Neuron (in vitro differentiated cells): ENCODE results near the gene SPECC1.
"Not testable (repeated sequence)": the region's sequence is repeated elsewhere in the genome, so short reads cannot be mapped to it uniquely, and the experiment has no call there.

ENCODE experiments used
- H2AFZ ChIP-seq: one replicate; pipeline ENCODE4 v1.6.1; 2013; ENCODE audit warnings: low read depth, mild to moderate bottlenecking, inconsistent platforms, low read length, moderate library complexity
- H3K27me3 ChIP-seq: one replicate; pipeline ENCODE4 v1.6.1; 2013; ENCODE audit warnings: low read length; ENCODE audit not compliant: insufficient read depth
- H3K36me3 ChIP-seq: one replicate; pipeline ENCODE4 v1.6.1; 2013; ENCODE audit warnings: low read length; ENCODE audit not compliant: insufficient read depth
- H3K4me1 ChIP-seq: one replicate; pipeline ENCODE4 v1.6.1; 2013; ENCODE audit warnings: low read length; ENCODE audit not compliant: insufficient read depth
- H3K4me3 ChIP-seq: 2 replicates; pipeline ENCODE4 v1.5.1; 2013; ENCODE audit warnings: mild to moderate bottlenecking, low read length, moderate library complexity
- H3K9me3 ChIP-seq: one replicate; pipeline ENCODE4 v1.6.1; 2013; ENCODE audit warnings: low read length

Gene SPECC1

DNA sequence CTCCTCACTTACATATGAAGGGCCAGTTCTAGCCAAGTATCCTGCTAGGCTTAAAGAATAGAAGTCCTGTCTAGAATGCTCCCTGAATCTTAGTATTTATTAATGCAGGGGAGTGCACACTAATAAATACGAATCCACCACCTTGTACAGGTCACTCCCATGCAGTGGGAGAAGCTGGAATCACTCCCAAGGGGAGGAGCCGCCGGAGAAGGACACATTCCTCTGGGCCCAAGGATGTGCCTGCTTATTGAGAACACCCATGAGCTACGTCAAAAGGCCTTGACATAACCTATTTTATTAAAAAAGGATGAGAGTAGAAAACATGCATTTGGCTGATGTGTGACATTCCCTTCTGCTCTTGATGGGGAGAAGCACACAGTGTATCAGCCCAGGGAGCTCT, 223.5 kb downstream of the SPECC1 start:
- H3K36me3 ChIP-seq = peaks cover 49% of the 10 kb centered on the region
- H3K9me3 ChIP-seq = no peaks in the 10 kb centered on the region
- H2AFZ ChIP-seq = no peak overlapping the region

DNA sequence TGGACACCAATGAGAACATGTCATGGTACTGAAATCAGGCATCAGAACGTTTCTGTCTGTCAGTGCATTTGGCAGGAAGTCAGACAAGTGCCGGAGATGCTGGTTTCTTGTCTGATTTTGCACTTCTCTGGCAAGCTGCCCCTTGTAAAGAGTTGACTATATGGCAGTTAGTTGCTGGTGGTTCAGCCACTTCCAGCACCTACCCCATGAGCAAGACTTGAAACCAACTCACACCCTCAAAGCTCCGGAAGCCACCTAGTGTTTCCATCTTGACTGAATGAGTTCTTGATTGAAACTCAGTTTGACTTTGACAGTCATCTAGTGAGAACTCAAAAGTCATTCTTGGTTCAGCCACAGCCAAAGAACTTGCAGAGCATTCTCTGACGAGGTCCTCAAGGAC, 225.1 kb downstream of the SPECC1 start:
- Histone ChIP-seq H2AFZ (no peak overlapping the region), H3K4me3 (no peak overlapping the region), H3K9me3 (no peaks in the 10 kb centered on the region), H3K4me1 (no peaks in the 10 kb centered on the region), H3K27me3 (no peaks in the 10 kb centered on the region), H3K36me3 (peaks cover 42% of the 10 kb centered on the region)

More for the DNA sequence above, 223.5 kb downstream of the SPECC1 start:
- Histone ChIP-seq H3K27me3 (no peaks in the 10 kb centered on the region), H3K4me3 (no peak overlapping the region), H3K4me1 (no peaks in the 10 kb centered on the region)

DNA sequence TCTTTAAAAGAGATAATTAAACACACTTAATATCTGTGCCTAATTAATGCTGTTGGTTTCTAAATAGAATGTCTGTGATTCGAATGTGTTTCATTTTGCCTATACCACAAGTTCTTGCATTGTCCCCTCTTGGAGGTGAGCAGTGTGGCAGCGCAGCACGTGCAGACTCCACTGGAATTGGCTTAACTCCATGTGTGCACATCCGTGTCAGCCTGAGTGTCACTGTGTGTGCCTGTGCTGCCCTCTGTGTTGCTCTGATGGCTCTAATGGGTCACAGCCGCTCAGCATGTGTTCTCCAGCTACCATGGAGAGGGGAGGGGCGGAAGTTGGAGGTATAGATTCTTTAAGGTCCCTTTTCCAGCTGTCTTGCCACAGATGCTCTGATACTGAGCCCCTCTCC, 226.6 kb downstream of the SPECC1 start:
- Histone ChIP-seq H3K9me3 (no peaks in the 10 kb centered on the region), H3K4me1 (no peaks in the 10 kb centered on the region), H3K36me3 (peaks cover 36% of the 10 kb centered on the region), H3K4me3 (no peak overlapping the region), H2AFZ (no peak overlapping the region), H3K27me3 (no peaks in the 10 kb centered on the region)

DNA sequence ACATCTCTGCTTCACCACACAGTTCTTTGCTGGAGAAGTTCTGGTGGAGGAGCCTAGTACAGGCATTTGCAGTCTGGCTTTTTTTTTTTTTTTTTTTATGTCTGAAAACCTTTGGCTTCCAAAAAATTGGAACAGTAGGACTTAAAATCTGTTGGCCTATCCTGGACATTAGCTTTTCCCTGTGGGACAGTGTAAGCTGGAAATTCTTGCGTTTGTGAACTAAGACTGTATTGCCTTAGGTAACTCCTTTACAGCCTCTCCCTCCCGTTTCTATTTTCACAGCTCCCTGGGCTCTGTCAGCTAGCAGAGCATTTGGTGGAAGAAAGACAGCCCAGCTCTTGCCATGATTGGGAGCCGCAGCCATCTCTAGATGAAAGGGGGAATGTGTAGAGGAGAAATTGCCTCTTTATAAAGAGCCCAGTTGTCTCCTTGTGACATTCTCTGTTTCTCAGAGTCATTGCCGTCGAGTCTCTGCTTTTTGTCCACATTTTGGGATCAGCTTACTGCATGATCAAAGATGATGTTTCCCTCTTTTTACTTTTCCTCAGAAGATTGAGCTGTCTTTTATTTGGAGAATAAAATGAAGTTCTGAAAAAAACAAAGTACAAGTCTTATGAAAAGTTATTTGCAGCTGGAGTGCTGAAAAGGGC, 227.5 kb downstream of the SPECC1 start:
- H3K9me3 ChIP-seq = no peaks in the 10 kb centered on the region
- H2AFZ ChIP-seq = no peak overlapping the region
- H3K4me3 ChIP-seq = no peak overlapping the region
- H3K27me3 ChIP-seq = no peaks in the 10 kb centered on the region
- no peaks in the 10 kb centered on the region for H3K4me1 ChIP-seq
- peaks cover 32% of the 10 kb centered on the region for H3K36me3 ChIP-seq

DNA sequence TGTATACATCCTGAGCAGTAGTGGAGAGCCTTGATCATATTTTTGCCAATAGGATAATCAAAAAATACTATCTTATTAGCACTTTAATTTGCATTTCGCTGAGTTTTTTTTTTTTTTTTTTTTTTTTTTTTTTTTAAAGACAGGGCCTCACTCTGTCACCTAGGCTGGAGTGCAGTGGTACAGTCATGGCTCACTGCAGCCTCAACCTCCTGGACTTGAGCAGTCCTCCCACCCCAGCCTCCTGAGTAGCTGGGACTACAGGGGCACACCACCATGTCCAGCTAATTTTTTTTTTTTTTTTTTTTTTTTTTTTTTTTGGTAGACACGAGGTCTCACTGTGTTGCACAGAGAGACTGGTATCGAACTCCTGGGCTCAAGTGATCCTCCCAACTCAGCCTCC, 230.6 kb downstream of the SPECC1 start:
- not testable (repeated sequence) for H2AFZ ChIP-seq, H3K4me1 ChIP-seq, H3K4me3 ChIP-seq, H3K9me3 ChIP-seq, H3K27me3 ChIP-seq
- H3K36me3 ChIP-seq = peaks cover 11% of the 10 kb centered on the region

DNA sequence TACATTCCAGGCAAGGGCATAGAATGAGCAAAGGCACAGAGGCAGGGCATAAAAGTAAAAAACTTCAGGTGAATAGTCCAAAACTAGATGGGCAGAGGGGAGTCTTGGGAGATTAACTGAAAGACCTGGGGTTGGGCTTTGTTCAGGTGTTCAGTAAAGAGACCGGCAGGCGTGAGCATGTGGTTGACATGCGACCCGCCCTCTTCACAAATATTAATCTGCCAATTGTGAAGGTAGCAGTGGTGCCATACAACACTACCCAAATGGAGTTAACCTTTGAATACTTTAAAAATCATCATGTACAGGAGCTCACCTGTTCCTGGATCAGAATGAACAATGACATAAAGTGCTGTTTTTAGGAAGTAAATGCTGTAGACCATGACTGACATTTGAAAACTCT, 232.7 kb downstream of the SPECC1 start:
- Histone ChIP-seq H3K36me3 (peaks cover 20% of the 10 kb centered on the region), H3K4me3 (no peak overlapping the region), H3K9me3 (no peaks in the 10 kb centered on the region), H2AFZ (no peak overlapping the region), H3K27me3 (no peaks in the 10 kb centered on the region), H3K4me1 (no peaks in the 10 kb centered on the region)

DNA sequence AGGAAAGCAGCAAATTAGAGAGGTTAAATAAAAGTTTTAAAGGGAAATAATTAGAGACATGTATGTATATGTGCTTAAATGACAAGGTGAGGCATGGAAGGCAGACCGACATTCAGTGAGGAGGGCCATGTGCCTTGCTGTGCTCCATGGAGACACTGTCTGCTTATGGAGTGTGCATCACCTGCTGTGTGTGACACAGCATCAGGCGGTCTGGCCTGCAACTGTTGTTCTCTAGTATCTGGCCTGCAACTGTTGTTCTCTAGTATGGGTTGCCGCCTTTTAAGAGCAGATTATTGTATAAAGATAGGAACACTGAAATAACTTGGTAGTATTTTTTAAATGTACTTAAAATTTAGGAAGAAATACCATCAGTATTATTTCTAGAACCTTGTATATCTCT, 233.1 kb downstream of the SPECC1 start:
- Histone ChIP-seq H2AFZ (no peak overlapping the region), H3K4me1 (no peaks in the 10 kb centered on the region), H3K9me3 (no peaks in the 10 kb centered on the region), H3K4me3 (no peak overlapping the region), H3K36me3 (peaks cover 24% of the 10 kb centered on the region), H3K27me3 (no peaks in the 10 kb centered on the region)

DNA sequence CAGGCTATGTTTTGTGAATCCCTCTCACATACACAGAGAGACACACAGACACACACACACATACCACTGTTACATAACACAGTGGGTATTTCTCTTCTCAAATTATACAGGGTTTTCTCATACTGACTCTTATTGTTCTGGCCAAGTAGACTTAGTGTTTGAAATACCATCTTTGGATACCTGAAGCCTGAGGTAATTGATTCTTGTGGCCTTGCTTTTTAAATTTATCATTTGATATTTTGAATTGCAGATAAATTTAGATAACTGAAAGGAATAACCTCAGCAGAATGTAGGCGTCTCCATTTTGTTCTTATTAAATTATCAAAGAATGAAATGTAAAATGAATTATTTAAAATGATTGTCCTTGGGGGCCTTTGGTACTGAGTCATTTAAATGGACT, 234.4 kb downstream of the SPECC1 start:
- H3K4me3 ChIP-seq = no peak overlapping the region
- peaks cover 33% of the 10 kb centered on the region for H3K36me3 ChIP-seq
- no peaks in the 10 kb centered on the region for H3K4me1 ChIP-seq
- no peak overlapping the region for H2AFZ ChIP-seq
- peaks cover 6% of the 10 kb centered on the region for H3K9me3 ChIP-seq
- no peaks in the 10 kb centered on the region for H3K27me3 ChIP-seq

DNA sequence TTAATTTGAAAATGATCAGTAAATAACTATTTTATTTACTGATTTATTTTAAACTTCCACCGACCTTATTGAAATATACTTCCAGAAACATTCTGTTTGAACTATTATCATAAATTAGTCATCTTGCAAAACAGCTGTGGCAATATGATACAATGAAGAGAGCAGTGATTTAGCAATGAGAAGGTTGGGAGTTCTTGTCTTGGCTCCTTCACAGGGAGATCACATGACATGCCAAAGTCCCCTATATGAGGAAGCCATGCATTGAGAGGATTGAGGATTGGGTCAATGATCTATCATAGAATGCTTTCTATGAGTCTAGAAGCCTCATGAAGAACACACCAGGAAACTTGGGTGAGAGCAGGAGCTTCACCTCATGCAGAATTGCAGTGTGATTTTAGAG, 235.5 kb downstream of the SPECC1 start:
- Histone ChIP-seq H3K9me3 (peaks cover 6% of the 10 kb centered on the region), H3K36me3 (peaks cover 37% of the 10 kb centered on the region), H2AFZ (no peak overlapping the region), H3K27me3 (no peaks in the 10 kb centered on the region), H3K4me1 (no peaks in the 10 kb centered on the region), H3K4me3 (no peak overlapping the region)

DNA sequence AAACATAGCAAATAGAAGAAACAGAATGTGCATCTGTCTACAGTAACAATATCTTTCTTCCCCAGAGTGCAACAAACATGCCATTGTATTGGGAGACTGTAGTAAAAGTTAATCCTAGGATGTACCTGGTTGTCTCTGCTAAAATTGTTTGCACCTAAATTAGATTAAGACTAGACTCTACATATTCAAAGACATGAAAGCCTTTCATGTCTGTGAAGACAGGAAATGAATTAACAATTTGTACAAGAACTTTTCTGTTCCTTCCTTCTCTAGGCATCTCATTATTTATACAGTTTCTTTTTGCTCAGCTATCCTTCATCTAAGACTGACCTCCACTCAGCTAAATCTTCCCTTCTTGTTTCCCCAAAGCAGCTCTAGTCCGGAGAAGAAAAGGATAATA, 237.5 kb downstream of the SPECC1 start:
- Histone ChIP-seq H2AFZ (no peak overlapping the region), H3K27me3 (no peaks in the 10 kb centered on the region), H3K9me3 (peaks cover 6% of the 10 kb centered on the region), H3K4me3 (no peak overlapping the region), H3K4me1 (no peaks in the 10 kb centered on the region), H3K36me3 (peaks cover 49% of the 10 kb centered on the region)

DNA sequence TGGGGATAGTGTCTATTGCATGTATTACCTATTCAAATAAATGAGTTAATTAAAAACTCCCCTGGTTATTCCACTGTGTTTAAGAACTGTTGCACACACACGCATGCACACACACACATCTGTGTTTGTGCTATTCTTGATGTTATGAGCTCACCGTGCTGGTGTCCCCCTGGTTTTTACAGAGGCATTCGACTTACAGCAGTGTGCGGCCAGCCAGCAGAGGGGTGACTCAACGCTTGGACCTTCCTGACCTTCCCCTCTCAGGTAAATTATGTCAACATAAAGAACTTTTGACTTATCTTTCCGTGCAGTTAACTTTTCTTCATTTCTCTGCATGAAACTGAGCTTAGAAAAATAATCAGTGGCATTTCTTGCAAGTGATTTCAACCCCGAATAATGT, 244.2 kb downstream of the SPECC1 start:
- Histone ChIP-seq H3K36me3 (peaks cover 64% of the 10 kb centered on the region), H3K9me3 (peaks cover 11% of the 10 kb centered on the region), H3K4me3 (no peak overlapping the region), H3K27me3 (no peaks in the 10 kb centered on the region), H2AFZ (no peak overlapping the region), H3K4me1 (no peaks in the 10 kb centered on the region)

DNA sequence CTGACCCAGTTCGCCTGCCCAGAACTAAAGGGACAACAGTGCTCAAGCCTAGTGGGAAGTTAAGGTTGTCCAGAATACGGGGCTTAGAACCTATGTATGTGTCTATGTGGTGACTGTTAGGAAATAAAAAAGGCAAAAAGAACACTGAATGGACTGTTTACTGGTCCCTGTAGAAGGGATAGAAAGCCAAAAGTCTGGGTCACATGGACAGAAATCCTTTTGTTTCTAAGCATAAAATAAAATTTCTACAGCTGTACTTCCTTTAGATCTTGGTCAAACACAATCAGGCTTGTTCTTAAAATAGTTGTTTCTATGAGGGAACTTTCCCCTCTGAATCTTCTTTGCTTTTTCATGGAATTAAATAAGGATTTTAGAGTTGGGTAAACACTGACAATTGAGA, 245.4 kb downstream of the SPECC1 start:
- no peaks in the 10 kb centered on the region for H3K4me1 ChIP-seq
- peaks cover 10% of the 10 kb centered on the region for H3K9me3 ChIP-seq
- no peak overlapping the region for H2AFZ ChIP-seq
- H3K27me3 ChIP-seq = no peaks in the 10 kb centered on the region
- H3K4me3 ChIP-seq = no peak overlapping the region
- H3K36me3 ChIP-seq = peaks cover 64% of the 10 kb centered on the region

DNA sequence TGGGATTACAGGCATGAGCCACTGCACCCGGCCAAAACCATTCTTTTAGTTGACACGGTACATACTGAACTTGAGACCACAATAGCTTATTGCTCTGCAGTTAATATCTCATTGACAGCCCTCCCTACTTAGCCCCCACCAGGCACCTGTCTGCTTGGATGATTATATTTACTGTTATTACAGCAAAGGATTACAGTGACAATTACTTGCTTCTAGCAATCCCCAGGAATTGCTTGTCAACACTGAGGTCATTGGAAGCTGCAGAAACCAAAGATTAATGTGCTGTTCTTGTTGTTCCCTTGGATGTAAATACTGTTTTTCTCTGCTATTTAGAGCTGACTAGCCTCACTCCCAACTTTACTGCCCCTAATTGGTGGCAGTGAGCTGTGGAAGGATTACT, 247.0 kb downstream of the SPECC1 start:
- Histone ChIP-seq H3K9me3 (peaks cover 10% of the 10 kb centered on the region), H3K4me3 (no peak overlapping the region), H3K27me3 (no peaks in the 10 kb centered on the region), H3K36me3 (peaks cover 66% of the 10 kb centered on the region), H2AFZ (no peak overlapping the region), H3K4me1 (no peaks in the 10 kb centered on the region)

DNA sequence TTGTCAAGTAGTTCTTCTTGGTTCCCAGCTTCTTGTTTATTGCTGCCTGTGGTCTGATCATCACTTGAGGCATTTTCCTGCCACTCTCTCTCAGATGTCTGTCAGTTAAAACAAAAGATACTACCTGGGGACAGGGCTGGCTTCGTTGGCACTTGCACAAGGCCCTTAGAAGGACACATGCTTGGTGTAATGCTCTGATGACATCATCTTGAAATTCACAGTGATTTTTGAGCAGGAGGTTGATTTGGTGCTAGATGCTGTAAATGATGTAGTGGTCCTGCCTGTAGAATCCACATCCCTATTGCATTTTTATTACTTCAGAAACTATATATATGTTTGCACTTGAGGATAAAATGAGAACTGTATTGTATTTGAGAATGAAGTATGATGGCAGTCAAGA, 247.8 kb downstream of the SPECC1 start:
- H3K4me1 ChIP-seq = peaks cover 5% of the 10 kb centered on the region
- H3K27me3 ChIP-seq = no peaks in the 10 kb centered on the region
- H3K4me3 ChIP-seq = no peak overlapping the region
- H3K36me3 ChIP-seq = peaks cover 60% of the 10 kb centered on the region
- H2AFZ ChIP-seq = no peak overlapping the region
- peaks cover 10% of the 10 kb centered on the region for H3K9me3 ChIP-seq
